GM23338 (cell line): ENCODE measurements around the gene BBX. TPM values are rescaled to one million over a fixed set of nuclear protein-coding genes. Genes with fewer than 3 reads are reported as not detected.

Source experiments
- ATAC-seq: fragments of 200-7000 bp; cut with Tn5 transposase; 3 replicates; pipeline ENCODE4 v1.9.1; 2020
- DNase-seq: peaks from one replicate; pipeline ENCODE4 v3.0.0-alpha.2; 2015; ENCODE audit warnings: low spot score
- H2AFZ ChIP-seq: fragments of 200-600 bp; sonication (generic); 2 replicates; pipeline ENCODE4 v1.8.0; 2016; ENCODE audit warnings: antibody characterized with exemption, mild to moderate bottlenecking, moderate library complexity
- H3F3A ChIP-seq: fragments of 200-600 bp; sonication (generic); replicated peaks from 2 replicates; pipeline ENCODE4 v1.8.0; 2017; ENCODE audit warnings: antibody characterized with exemption, mixed run types, low read depth
- H3K27ac ChIP-seq: fragments of 200-600 bp; sonication (generic); 2 replicates; pipeline ENCODE4 v1.6.1; 2016; ENCODE audit warnings: low read depth
- H3K27me3 ChIP-seq: fragments of 200-600 bp; sonication (generic); 2 replicates; pipeline ENCODE4 v1.8.0; 2016; ENCODE audit warnings: mild to moderate bottlenecking, mixed run types, moderate library complexity; ENCODE audit not compliant: insufficient read depth
- H3K36me3 ChIP-seq: fragments of 200-600 bp; sonication (generic); 2 replicates; pipeline ENCODE4 v1.8.0; 2016; ENCODE audit warnings: mild to moderate bottlenecking; ENCODE audit not compliant: insufficient read depth
- H3K4me1 ChIP-seq: fragments of 200-600 bp; sonication (generic); 2 replicates; pipeline ENCODE4 v1.8.0; 2016; ENCODE audit warnings: mild to moderate bottlenecking, moderate library complexity; ENCODE audit not compliant: insufficient read depth
- H3K4me2 ChIP-seq: fragments of 200-600 bp; sonication (generic); 2 replicates; pipeline ENCODE4 v1.7.1; 2017; ENCODE audit warnings: mixed run types
- H3K4me3 ChIP-seq: fragments of 200-600 bp; sonication (generic); 2 replicates; pipeline ENCODE4 v1.6.1; 2016; ENCODE audit warnings: mixed run types
- H3K79me2 ChIP-seq: fragments of 200-600 bp; sonication (generic); replicated peaks from 2 replicates; pipeline ENCODE4 v1.8.0; 2017; ENCODE audit warnings: mild to moderate bottlenecking; ENCODE audit not compliant: insufficient read depth
- H3K9me2 ChIP-seq: fragments of 200-600 bp; sonication (generic); 2 replicates; pipeline ENCODE4 v1.8.0; 2017; ENCODE audit not compliant: insufficient read depth
- H4K20me1 ChIP-seq: fragments of 200-600 bp; sonication (generic); replicated peaks from 2 replicates; pipeline ENCODE4 v1.8.0; 2017; ENCODE audit warnings: mild to moderate bottlenecking; ENCODE audit not compliant: insufficient read depth
- H3K27ac Mint-ChIP-seq: 2 replicates; pipeline ENCODE4 v1.8.0; 2020; ENCODE audit warnings: inconsistent platforms, mild to moderate bottlenecking, moderate library complexity, mixed read lengths
- H3K27me3 Mint-ChIP-seq: 3 replicates; pipeline ENCODE4 v1.8.0; 2022; ENCODE audit warnings: low read depth, mild to moderate bottlenecking, moderate library complexity, mixed read lengths, inconsistent platforms; ENCODE audit not compliant: insufficient read depth, poor library complexity
- H3K36me3 Mint-ChIP-seq: 3 replicates; pipeline ENCODE4 v1.8.0; 2021; ENCODE audit warnings: low read depth, mild to moderate bottlenecking, inconsistent platforms, moderate library complexity, mixed read lengths
- H3K4me1 Mint-ChIP-seq: 3 replicates; pipeline ENCODE4 v1.8.0; 2020; ENCODE audit warnings: mild to moderate bottlenecking, inconsistent platforms, mixed read lengths
- H3K4me3 Mint-ChIP-seq: 3 replicates; pipeline ENCODE4 v1.8.0; 2021; ENCODE audit warnings: moderate library complexity, mild to moderate bottlenecking, inconsistent platforms, mixed read lengths
- H3K9me3 Mint-ChIP-seq: 3 replicates; pipeline ENCODE4 v1.8.0; 2020; ENCODE audit warnings: moderate library complexity, mild to moderate bottlenecking, inconsistent platforms, mixed read lengths
- CREB1 ChIP-seq: fragments of 250-450 bp; sonication (Bioruptor Pico); IDR thresholded peaks from 2 replicates; pipeline ENCODE4 v1.5.0; 2020; ENCODE audit warnings: low read depth, mild to moderate bottlenecking, moderate library complexity
- EZH2 ChIP-seq: fragments of 200-600 bp; sonication (generic); IDR thresholded peaks from one replicate; pipeline ENCODE4 v1.8.0; 2017; ENCODE audit warnings: antibody characterized with exemption, mild to moderate bottlenecking, low read depth; ENCODE audit not compliant: unreplicated experiment
- EZH2phosphoT487 ChIP-seq: fragments of 200-600 bp; sonication (generic); IDR thresholded peaks from one replicate; pipeline ENCODE4 v1.8.1; 2018; ENCODE audit warnings: antibody characterized with exemption; ENCODE audit not compliant: unreplicated experiment
- POLR2AphosphoS5 ChIP-seq: IDR thresholded peaks from 2 replicates; pipeline ENCODE4 v1.6.1; 2016; ENCODE audit warnings: antibody characterized with exemption, low read depth
- REST ChIP-seq: IDR thresholded peaks from one replicate; pipeline ENCODE4 v1.6.1; 2018; ENCODE audit warnings: antibody characterized with exemption; ENCODE audit not compliant: unreplicated experiment
- STAT1 ChIP-seq: IDR thresholded peaks from one replicate; pipeline ENCODE4 v1.6.1; 2016; ENCODE audit warnings: antibody characterized with exemption; ENCODE audit not compliant: unreplicated experiment
- ZNF331 ChIP-seq: fragments of 250-450 bp; sonication (Bioruptor Pico); IDR thresholded peaks from 2 replicates; pipeline ENCODE4 v1.5.0; 2020; ENCODE audit warnings: low read depth, mild to moderate bottlenecking, moderate library complexity
- polyA plus RNA-seq: library from polyadenylated mRNA; unstranded; fragments of >200 nt; fragmentation: Nextera tagmentation; extraction: Ambion mirVana; gene quantifications from 2 replicates; pipeline ENCODE4 v1.2.1, GENCODE V29; 2016
- total RNA-seq: library from RNA; depleted of rRNA; stranded (reverse); fragments of >200 nt; shearing (Covaris generic); gene quantifications from 2 replicates; pipeline ENCODE4 v1.2.3, GENCODE V29; 2014
- TF ChIP-seq, protein P1 (sequence below): fragments of 250-450 bp; sonication (Bioruptor Pico); IDR thresholded peaks from 2 replicates; pipeline ENCODE4 v1.5.0; 2020; ENCODE audit warnings: mild to moderate bottlenecking, moderate library complexity
- TF ChIP-seq, protein P2 (sequence below), 2 experiments: fragments of 200-600 bp in 1 of 2; sonication (generic) in 1 of 2; conservative IDR thresholded peaks; 2 replicates each; pipeline versions ENCODE4 v1.5.1 to v1.6.1; 2016 to 2017; ENCODE audit warnings: antibody characterized with exemption in 2 of 2, low read depth in 2 of 2, mild to moderate bottlenecking in 2 of 2, moderate library complexity in 1 of 2

The BBX gene
- total and polyA plus RNA-seq, 2 experiments from 2014 or later = 35.2 to 44.1 TPM

- TF ChIP-seq, protein P1, sequence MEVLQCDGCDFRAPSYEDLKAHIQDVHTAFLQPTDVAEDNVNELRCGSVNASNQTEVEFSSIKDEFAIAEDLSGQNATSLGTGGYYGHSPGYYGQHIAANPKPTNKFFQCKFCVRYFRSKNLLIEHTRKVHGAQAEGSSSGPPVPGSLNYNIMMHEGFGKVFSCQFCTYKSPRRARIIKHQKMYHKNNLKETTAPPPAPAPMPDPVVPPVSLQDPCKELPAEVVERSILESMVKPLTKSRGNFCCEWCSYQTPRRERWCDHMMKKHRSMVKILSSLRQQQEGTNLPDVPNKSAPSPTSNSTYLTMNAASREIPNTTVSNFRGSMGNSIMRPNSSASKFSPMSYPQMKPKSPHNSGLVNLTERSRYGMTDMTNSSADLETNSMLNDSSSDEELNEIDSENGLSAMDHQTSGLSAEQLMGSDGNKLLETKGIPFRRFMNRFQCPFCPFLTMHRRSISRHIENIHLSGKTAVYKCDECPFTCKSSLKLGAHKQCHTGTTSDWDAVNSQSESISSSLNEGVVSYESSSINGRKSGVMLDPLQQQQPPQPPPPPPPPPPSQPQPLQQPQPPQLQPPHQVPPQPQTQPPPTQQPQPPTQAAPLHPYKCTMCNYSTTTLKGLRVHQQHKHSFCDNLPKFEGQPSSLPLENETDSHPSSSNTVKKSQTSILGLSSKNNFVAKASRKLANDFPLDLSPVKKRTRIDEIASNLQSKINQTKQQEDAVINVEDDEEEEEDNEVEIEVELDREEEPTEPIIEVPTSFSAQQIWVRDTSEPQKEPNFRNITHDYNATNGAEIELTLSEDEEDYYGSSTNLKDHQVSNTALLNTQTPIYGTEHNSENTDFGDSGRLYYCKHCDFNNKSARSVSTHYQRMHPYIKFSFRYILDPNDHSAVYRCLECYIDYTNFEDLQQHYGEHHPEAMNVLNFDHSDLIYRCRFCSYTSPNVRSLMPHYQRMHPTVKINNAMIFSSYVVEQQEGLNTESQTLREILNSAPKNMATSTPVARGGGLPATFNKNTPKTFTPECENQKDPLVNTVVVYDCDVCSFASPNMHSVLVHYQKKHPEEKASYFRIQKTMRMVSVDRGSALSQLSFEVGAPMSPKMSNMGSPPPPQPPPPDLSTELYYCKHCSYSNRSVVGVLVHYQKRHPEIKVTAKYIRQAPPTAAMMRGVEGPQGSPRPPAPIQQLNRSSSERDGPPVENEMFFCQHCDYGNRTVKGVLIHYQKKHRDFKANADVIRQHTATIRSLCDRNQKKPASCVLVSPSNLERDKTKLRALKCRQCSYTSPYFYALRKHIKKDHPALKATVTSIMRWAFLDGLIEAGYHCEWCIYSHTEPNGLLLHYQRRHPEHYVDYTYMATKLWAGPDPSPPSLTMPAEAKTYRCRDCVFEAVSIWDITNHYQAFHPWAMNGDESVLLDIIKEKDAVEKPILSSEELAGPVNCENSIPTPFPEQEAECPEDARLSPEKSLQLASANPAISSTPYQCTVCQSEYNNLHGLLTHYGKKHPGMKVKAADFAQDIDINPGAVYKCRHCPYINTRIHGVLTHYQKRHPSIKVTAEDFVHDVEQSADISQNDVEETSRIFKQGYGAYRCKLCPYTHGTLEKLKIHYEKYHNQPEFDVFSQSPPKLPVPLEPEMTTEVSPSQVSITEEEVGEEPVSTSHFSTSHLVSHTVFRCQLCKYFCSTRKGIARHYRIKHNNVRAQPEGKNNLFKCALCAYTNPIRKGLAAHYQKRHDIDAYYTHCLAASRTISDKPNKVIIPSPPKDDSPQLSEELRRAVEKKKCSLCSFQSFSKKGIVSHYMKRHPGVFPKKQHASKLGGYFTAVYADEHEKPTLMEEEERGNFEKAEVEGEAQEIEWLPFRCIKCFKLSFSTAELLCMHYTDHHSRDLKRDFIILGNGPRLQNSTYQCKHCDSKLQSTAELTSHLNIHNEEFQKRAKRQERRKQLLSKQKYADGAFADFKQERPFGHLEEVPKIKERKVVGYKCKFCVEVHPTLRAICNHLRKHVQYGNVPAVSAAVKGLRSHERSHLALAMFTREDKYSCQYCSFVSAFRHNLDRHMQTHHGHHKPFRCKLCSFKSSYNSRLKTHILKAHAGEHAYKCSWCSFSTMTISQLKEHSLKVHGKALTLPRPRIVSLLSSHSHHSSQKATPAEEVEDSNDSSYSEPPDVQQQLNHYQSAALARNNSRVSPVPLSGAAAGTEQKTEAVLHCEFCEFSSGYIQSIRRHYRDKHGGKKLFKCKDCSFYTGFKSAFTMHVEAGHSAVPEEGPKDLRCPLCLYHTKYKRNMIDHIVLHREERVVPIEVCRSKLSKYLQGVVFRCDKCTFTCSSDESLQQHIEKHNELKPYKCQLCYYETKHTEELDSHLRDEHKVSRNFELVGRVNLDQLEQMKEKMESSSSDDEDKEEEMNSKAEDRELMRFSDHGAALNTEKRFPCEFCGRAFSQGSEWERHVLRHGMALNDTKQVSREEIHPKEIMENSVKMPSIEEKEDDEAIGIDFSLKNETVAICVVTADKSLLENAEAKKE (CRISPR knock-in tag) = no peak
- TF ChIP-seq POLR2AphosphoS5 = no peak
Observed at GRCh38 chr3:107782054-107782453, 259.3 kb downstream of the BBX start (continued).

GRCh38 chr3:107790612-107791011, 267.9 kb downstream of the BBX start:
- DNase-seq (no peak), ATAC-seq (no peak)
- no peaks in the 10 kb centered on the region for H3K36me3 ChIP-seq
- H3K27ac ChIP-seq = no peak overlapping the region
- no peak overlapping the region for H3K4me2 ChIP-seq
- Mint-ChIP-seq H3K4me1 (no peaks in the 10 kb centered on the region), H3K27ac (no peak overlapping the region), H3K4me3 (no peak overlapping the region), H3K9me3 (no peaks in the 10 kb centered on the region), H3K36me3 (peaks cover 7% of the 10 kb centered on the region; the same call in 1 of the 3 replicates), H3K27me3 (peaks cover 6% of the 10 kb centered on the region)
- H2AFZ ChIP-seq = no peak overlapping the region
- no peaks in the 10 kb centered on the region for H3F3A ChIP-seq
- no peak for TF ChIP-seq EZH2
- TF ChIP-seq STAT1 = no peak
- no peak for TF ChIP-seq CREB1
- H3K27me3 ChIP-seq = no peaks in the 10 kb centered on the region
- H4K20me1 ChIP-seq = no peaks in the 10 kb centered on the region
- no peaks in the 10 kb centered on the region for H3K9me2 ChIP-seq
- no peaks in the 10 kb centered on the region for H3K79me2 ChIP-seq
- no peak overlapping the region for H3K4me3 ChIP-seq
- no peaks in the 10 kb centered on the region for H3K4me1 ChIP-seq

DNA sequence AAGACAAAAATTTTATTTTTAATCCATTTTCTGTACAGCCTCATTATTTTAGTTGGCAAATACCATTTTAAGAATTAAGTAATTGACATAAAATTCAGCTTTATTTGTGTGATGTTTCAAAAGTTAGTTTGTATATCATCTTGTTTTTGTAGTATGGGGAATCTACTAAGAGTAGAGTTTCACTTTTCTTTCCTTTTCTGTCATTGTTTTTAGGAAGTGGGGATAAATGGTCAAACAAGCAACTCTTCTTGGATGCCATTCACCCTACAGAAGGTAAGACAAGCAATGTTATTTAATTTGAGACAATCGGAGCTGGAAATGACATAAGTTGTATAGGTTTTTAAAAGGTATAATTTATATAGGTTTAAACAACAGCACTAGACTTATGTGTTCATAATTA, 268.3 kb downstream of the BBX start:
- no peak overlapping the region for H3K4me2 ChIP-seq
- H3K27me3 ChIP-seq = no peaks in the 10 kb centered on the region
- no peaks in the 10 kb centered on the region for H3K79me2 ChIP-seq
- no peak overlapping the region for H3K4me3 ChIP-seq
- no peaks in the 10 kb centered on the region for H3F3A ChIP-seq
- H3K4me1 Mint-ChIP-seq = no peaks in the 10 kb centered on the region
- no peak for DNase-seq
- H3K4me3 Mint-ChIP-seq = no peak overlapping the region
- H3K27ac ChIP-seq = no peak overlapping the region
- no peaks in the 10 kb centered on the region for H3K4me1 ChIP-seq
- H3K9me2 ChIP-seq = no peaks in the 10 kb centered on the region
- peaks cover 7% of the 10 kb centered on the region for H3K27me3 Mint-ChIP-seq
- no peaks in the 10 kb centered on the region for H3K36me3 ChIP-seq
- peaks cover 7% of the 10 kb centered on the region; the same call in 1 of the 3 replicates for H3K36me3 Mint-ChIP-seq
- H2AFZ ChIP-seq = no peak overlapping the region
- no peak for ATAC-seq
- no peak overlapping the region for H3K27ac Mint-ChIP-seq
- H3K9me3 Mint-ChIP-seq = no peaks in the 10 kb centered on the region
- H4K20me1 ChIP-seq = no peaks in the 10 kb centered on the region
- no peak for TF ChIP-seq EZH2phosphoT487
- no peak for TF ChIP-seq REST
- TF ChIP-seq, protein P2, sequence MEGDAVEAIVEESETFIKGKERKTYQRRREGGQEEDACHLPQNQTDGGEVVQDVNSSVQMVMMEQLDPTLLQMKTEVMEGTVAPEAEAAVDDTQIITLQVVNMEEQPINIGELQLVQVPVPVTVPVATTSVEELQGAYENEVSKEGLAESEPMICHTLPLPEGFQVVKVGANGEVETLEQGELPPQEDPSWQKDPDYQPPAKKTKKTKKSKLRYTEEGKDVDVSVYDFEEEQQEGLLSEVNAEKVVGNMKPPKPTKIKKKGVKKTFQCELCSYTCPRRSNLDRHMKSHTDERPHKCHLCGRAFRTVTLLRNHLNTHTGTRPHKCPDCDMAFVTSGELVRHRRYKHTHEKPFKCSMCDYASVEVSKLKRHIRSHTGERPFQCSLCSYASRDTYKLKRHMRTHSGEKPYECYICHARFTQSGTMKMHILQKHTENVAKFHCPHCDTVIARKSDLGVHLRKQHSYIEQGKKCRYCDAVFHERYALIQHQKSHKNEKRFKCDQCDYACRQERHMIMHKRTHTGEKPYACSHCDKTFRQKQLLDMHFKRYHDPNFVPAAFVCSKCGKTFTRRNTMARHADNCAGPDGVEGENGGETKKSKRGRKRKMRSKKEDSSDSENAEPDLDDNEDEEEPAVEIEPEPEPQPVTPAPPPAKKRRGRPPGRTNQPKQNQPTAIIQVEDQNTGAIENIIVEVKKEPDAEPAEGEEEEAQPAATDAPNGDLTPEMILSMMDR (conservative IDR thresholded peaks at IDR 0.05; ENCODE audit: low read depth in 2 of 2) = no peak
- no peak for TF ChIP-seq ZNF331
- TF ChIP-seq EZH2 = no peak
- no peak for TF ChIP-seq POLR2AphosphoS5
